Measurements from ENCODE around the gene CHRNA10. TPM values are rescaled to one million over a fixed set of nuclear protein-coding genes. Genes with fewer than 3 reads are reported as not detected.

The CHRNA10 gene
- total and polyA plus RNA-seq, 10 of the 15 experiments (the other 5 are each of a cell fraction or from before 2014, with no cell fraction given), result 0.14 to 1.5 (median 0.57) TPM

- TF ChIP-seq ZSCAN29 (IDR thresholded peaks at IDR 0.05) (no peak), RCOR1 (conservative IDR thresholded peaks at IDR 0.05; ENCODE audit: low read depth, low read length) (no peak), CEBPB (IDR thresholded peaks at IDR 0.05; ENCODE audit: borderline replicate concordance in 1 of 2, low read depth in 2 of 2, low read length in 2 of 2) (no peak)
- in situ Hi-C loops (cut with MboI), result loop anchor here (10.0 kb wide), 1 partner anchor 56 kb away; no protein-coding TSS in a partner anchor
- H3K4me3 ChIP-seq, result no peak overlapping the region
- ChIA-PET CTCF (no interaction called here), SMC1A (ENCODE audit: uncharacterized antibody, unreplicated experiment) (no interaction called here), RAD21 (ENCODE audit: unreplicated experiment) (no interaction called here), POLR2A (interaction anchor here (0.6 kb wide), 1 partner anchor 143 kb away, joined by 8 read pairs; no protein-coding TSS in a partner anchor)
- H3K79me2 ChIP-seq (ENCODE audit: control insufficient read depth, insufficient read depth, low read length), result no peaks in the 10 kb centered on the region
- DNase-seq (ENCODE audit: low read depth, low spot score) (no peak), FAIRE-seq (no peak), ATAC-seq (no peak)
- WGBS (ENCODE audit: insufficient coverage, insufficient replicate concordance, low lambda C conversion rate, missing lambda C conversion rate), result 23% methylated on average over 5 of the region's 5 CpGs
- no peaks in the 10 kb centered on the region for H3K9me3 ChIP-seq (replicated peaks; ENCODE audit: control insufficient read depth, insufficient read depth, low read length)
- no peak overlapping the region for H3K27ac ChIP-seq (ENCODE audit: control insufficient read depth, insufficient read depth)
- no peak overlapping the region for H3K4me2 ChIP-seq (ENCODE audit: control insufficient read depth, insufficient read depth)
- intact Hi-C loops (cut with micrococcal nuclease; ENCODE audit: unreplicated experiment), result no loop called here
- H3K36me3 ChIP-seq (ENCODE audit: control insufficient read depth in 2 of 2, insufficient read depth in 2 of 2, low read length in 1 of 2), result no peaks in the 10 kb centered on the region
- no peaks in the 10 kb centered on the region; a peak in 3 of 4 replicates for H3K27me3 ChIP-seq (replicated peaks in 1 of 2; ENCODE audit: control insufficient read depth in 2 of 2, insufficient read depth in 2 of 2, low read length in 1 of 2)
- H2AFZ ChIP-seq (ENCODE audit: control insufficient read depth, low read depth, low read length), result no peak overlapping the region
- H3K9ac ChIP-seq (ENCODE audit: control insufficient read depth, insufficient read depth, low read length), result no peak overlapping the region
- peaks cover 2% of the 10 kb centered on the region; the same call in 1 of the 2 replicates for H3K4me1 ChIP-seq (ENCODE audit: control insufficient read depth, insufficient read depth, low read length)
- no TSS peak for BruUV-seq (replicated peaks)
- no peaks in the 10 kb centered on the region for H4K20me1 ChIP-seq (ENCODE audit: control insufficient read depth, insufficient read depth)
Observed at GRCh38 chr11:3638513-3638912, 32.7 kb downstream of the CHRNA10 start.

- Histone ChIP-seq H3K9me3 (replicated peaks; ENCODE audit: control insufficient read depth, insufficient read depth, low read length) (no peaks in the 10 kb centered on the region), H3K79me2 (ENCODE audit: control insufficient read depth, insufficient read depth, low read length) (no peaks in the 10 kb centered on the region), H3K27me3 (replicated peaks in 1 of 2; ENCODE audit: control insufficient read depth in 2 of 2, insufficient read depth in 2 of 2, low read length in 1 of 2) (no peaks in the 10 kb centered on the region; a peak in 3 of 4 replicates), H2AFZ (ENCODE audit: control insufficient read depth, low read depth, low read length) (no peak overlapping the region), H3K4me2 (ENCODE audit: control insufficient read depth, insufficient read depth) (no peak overlapping the region), H3K4me3 (no peak overlapping the region), H4K20me1 (ENCODE audit: control insufficient read depth, insufficient read depth) (no peaks in the 10 kb centered on the region), H3K27ac (ENCODE audit: control insufficient read depth, insufficient read depth) (no peak overlapping the region), H3K9ac (ENCODE audit: control insufficient read depth, insufficient read depth, low read length) (no peak overlapping the region), H3K36me3 (ENCODE audit: control insufficient read depth in 2 of 2, insufficient read depth in 2 of 2, low read length in 1 of 2) (no peaks in the 10 kb centered on the region), H3K4me1 (ENCODE audit: control insufficient read depth, insufficient read depth, low read length) (no peaks in the 10 kb centered on the region)
- CTCF ChIA-PET, result no interaction called here
- FAIRE-seq, result no peak
- POLR2A ChIA-PET, result no interaction called here
- no peak for ATAC-seq
- in situ Hi-C loops (cut with MboI), result loop anchor here (10.0 kb wide), 1 partner anchor 58 kb away; no protein-coding TSS in a partner anchor
- RAD21 ChIA-PET (ENCODE audit: unreplicated experiment), result no interaction called here
- BruUV-seq (replicated peaks), result no TSS peak
- intact Hi-C loops (cut with micrococcal nuclease; ENCODE audit: unreplicated experiment), result no loop called here
- DNase-seq (ENCODE audit: low read depth, low spot score), result no peak
- SMC1A ChIA-PET (ENCODE audit: uncharacterized antibody, unreplicated experiment), result no interaction called here
- TF ChIP-seq CBFB (IDR thresholded peaks at IDR 0.05; ENCODE audit: low read depth) (no peak), MLLT1 (IDR thresholded peaks at IDR 0.05) (no peak), ETV6 (conservative IDR thresholded peaks at IDR 0.05 in 1 of 2, IDR thresholded peaks at IDR 0.05 in 1 of 2; ENCODE audit: borderline replicate concordance in 1 of 2, low read depth in 1 of 2) (no peak), ATF2 (IDR thresholded peaks at IDR 0.05; ENCODE audit: low read length) (no peak), RAD21 (IDR thresholded peaks at IDR 0.05; ENCODE audit: insufficient read depth, low read depth, low read length) (no peak), IRF4 (IDR thresholded peaks at IDR 0.05; ENCODE audit: low read depth, low read length) (no peak), ZBTB11 (CRISPR knock-in tag; IDR thresholded peaks at IDR 0.05) (no peak)
- 47% methylated on average over 13 of the region's 13 CpGs for WGBS (ENCODE audit: insufficient coverage, insufficient replicate concordance, low lambda C conversion rate, missing lambda C conversion rate)
Observed at GRCh38 chr11:3637201-3637600, 34.0 kb downstream of the CHRNA10 start.

All from GM12878 (cell line).